ENCODE results near the gene SLX9.

- TF ChIP-seq POLR2A (IDR thresholded peaks at IDR 0.05) (peak; percentile 62), CTCF (IDR thresholded peaks at IDR 0.05) (no peak), POLR2AphosphoS5 (IDR thresholded peaks at IDR 0.05) (peak; percentile 41 to 74 (median 69)), EP300 (IDR thresholded peaks at IDR 0.05; ENCODE audit: low read depth) (no peak)
Measured at GRCh38 chr21:44939532-44940115, at the start of gene SLX9.

All from transverse colon (tissue), 4 donors.